Muscle layer of duodenum (tissue), 2 donors: Measurements from ENCODE around the gene EPHB2.
"Not testable (repeated sequence)": the region's sequence is repeated elsewhere in the genome, so short reads cannot be mapped to it uniquely, and the experiment has no call there.

Experiments
- H3K27ac ChIP-seq: one replicate; pipeline ENCODE4 v1.7.0; 2013; ENCODE audit warnings: mild to moderate bottlenecking, low read length
- H3K27me3 ChIP-seq: one replicate; pipeline ENCODE4 v1.7.0; 2013; ENCODE audit warnings: low read depth, mild to moderate bottlenecking, control low read depth, low read length
- H3K36me3 ChIP-seq, 2 donors: one replicate each; pipeline ENCODE4 v1.7.0; 2013; ENCODE audit warnings: low read length in 2 of 2, control low read depth in 1 of 2, mild to moderate bottlenecking in 1 of 2; ENCODE audit not compliant: insufficient read depth in 2 of 2, control insufficient read depth in 1 of 2
- H3K4me1 ChIP-seq, 2 donors: one replicate each; pipeline ENCODE4 v1.7.0; 2013; ENCODE audit warnings: low read length in 2 of 2, mild to moderate bottlenecking in 2 of 2, control low read depth in 1 of 2, moderate library complexity in 1 of 2; ENCODE audit not compliant: insufficient read depth in 2 of 2, control insufficient read depth in 1 of 2
- H3K4me3 ChIP-seq, 2 donors: one replicate each; pipeline ENCODE4 v1.7.0; 2013; ENCODE audit warnings: low read length in 2 of 2, low read depth in 1 of 2, mild to moderate bottlenecking in 1 of 2
- H3K9me3 ChIP-seq, 2 donors: one replicate each; pipeline ENCODE4 v1.7.0; 2013; ENCODE audit warnings: low read length in 2 of 2, control low read depth in 1 of 2, mild to moderate bottlenecking in 1 of 2; ENCODE audit not compliant: control insufficient read depth in 1 of 2
- donor health status: healthy.

The EPHB2 gene

DNA sequence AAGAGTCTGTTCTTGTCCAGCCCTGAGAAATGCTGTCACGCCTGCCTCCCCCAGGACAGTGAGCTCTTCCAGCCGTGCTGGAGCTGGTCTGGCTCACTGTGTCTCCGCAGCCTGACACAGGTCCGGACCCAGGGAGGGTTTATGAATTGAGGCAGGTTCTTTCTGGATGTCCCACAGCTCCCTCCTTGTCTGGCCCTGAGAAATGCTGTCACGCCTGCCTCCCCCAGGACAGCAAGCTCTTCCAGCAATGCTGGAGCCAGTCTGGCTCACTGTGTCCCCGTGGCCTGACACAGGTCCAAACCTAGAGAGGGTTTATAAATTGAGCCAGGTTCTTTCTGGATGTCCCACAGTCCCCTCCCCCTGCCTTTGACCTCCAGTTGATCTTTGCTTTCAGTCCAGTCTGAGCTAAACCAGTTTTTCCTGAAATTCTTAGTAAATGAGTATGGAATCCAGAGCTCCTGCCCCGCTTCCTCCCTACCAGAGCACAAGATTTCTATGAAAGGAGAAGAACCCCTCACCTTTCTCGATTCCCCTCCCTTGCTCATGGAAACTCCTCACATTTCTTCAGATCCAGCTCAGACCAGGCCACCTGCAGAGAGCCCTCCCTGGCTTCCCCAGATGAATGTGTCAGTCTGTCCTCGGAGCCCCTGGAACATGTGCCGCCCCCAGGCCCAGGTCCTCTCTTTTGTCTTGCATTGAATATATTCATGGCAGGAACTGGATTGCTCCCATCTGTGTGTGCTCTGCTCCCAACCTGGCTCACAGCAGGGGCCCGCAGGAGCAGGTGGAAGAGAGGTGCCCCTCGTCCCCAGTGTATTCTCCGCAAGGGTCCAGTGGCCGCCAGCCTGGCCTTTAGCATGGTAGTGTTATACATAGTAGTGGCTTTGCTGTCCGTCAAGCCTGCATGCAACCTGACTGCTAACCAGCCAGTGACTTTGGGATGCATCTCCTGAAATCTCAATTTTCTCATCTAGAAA is 116.3 kb downstream of the EPHB2 start:
- no peaks in the 10 kb centered on the region for H3K27me3 ChIP-seq
- H3K4me1 ChIP-seq: peaks cover 3 to 28% of the 10 kb centered on the region in 2 donors
- no peaks in the 10 kb centered on the region for H3K36me3 ChIP-seq
- H3K9me3 ChIP-seq: no peaks in the 10 kb centered on the region
- no peak overlapping the region for H3K27ac ChIP-seq
- H3K4me3 ChIP-seq: no peak overlapping the region

DNA sequence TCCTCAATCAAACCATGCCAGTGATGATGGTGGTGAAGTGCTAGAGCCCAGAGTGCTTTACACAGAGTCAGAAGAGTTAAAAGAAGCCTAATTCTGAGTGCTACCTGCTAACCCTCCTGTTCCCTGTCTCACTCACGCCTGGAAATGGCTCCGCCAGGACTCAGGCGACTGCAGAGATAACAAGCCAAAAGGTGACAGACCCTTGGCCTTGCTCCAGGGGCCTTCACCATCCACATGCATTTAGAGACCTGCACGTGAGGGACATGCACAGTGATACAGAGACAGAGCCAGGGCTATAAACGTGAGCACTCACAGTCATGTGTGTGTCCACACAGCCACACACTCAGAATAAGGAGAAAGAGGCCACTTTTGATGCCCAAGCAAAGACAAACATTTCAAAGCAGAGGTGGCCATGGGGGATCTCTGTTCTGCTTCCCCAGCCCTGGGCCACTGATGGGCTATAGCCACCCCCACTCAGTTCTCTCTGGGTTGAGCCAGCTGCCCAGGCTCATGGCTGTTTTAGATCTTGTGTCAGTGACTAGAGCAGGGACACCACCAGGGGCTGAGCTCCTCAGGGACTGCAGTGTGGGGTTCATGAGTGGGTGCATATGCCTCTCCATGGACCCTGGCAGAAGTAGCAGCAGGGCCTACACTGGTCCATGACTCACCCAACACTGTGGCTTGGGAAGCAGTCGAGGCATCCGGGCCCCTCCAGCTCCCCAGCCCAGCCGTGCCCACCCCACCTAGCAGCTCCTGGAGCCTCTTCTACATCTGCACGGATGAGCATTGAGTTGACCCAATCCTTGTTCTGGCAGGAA is 117.2 kb downstream of the EPHB2 start:
- Histone ChIP-seq H3K27ac (no peak overlapping the region), H3K27me3 (no peaks in the 10 kb centered on the region), H3K4me3 (no peak overlapping the region), H3K4me1 (peaks cover 3 to 28% of the 10 kb centered on the region in 2 donors), H3K36me3 (no peaks in the 10 kb centered on the region), H3K9me3 (no peaks in the 10 kb centered on the region)

- Histone ChIP-seq H3K36me3 (no peaks in the 10 kb centered on the region), H3K4me1 (peaks cover 3 to 28% of the 10 kb centered on the region in 2 donors), H3K27ac (no peak overlapping the region), H3K9me3 (no peaks in the 10 kb centered on the region), H3K27me3 (no peaks in the 10 kb centered on the region), H3K4me3 (no peak overlapping the region)
Observed at GRCh38 chr1:22828484-22829308, 118.1 kb downstream of the EPHB2 start.

- Histone ChIP-seq H3K9me3 (no peaks in the 10 kb centered on the region), H3K27me3 (no peaks in the 10 kb centered on the region), H3K36me3 (no peaks in the 10 kb centered on the region), H3K4me3 (no peak overlapping the region), H3K27ac (no peak overlapping the region), H3K4me1 (peaks cover 3 to 28% of the 10 kb centered on the region in 2 donors)
Observed at GRCh38 chr1:22829309-22829989, 118.8 kb downstream of the EPHB2 start.

DNA sequence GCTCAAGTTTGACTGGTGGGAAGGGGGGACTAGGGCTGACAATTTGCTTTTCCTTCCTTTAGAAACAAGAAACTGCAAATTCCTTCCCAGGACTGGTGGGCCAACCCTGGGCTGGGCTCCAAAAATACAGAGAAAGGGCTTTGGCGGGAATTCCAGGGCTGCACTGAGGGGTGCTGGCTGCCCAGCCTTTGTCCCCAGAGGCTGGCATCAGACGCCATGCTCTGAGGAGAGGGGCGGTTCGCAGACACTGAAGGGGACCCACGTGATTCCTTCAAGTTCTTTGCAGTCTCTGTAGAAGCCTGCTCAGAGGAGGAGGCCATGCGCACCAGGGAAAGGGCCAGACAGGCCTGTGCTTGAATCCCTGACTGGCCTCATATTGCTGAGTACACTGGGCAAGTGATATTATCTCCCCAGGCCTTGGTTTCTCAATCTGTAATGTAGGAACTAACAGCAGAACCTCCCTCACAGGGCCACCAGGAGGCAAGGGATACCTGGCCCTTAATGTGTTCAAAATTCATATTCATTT is 119.5 kb downstream of the EPHB2 start:
- no peaks in the 10 kb centered on the region for H3K36me3 ChIP-seq
- H3K4me3 ChIP-seq: no peak overlapping the region
- H3K27ac ChIP-seq: no peak overlapping the region
- H3K4me1 ChIP-seq: peaks cover 3 to 28% of the 10 kb centered on the region in 2 donors
- H3K27me3 ChIP-seq: no peaks in the 10 kb centered on the region
- H3K9me3 ChIP-seq: no peaks in the 10 kb centered on the region

DNA sequence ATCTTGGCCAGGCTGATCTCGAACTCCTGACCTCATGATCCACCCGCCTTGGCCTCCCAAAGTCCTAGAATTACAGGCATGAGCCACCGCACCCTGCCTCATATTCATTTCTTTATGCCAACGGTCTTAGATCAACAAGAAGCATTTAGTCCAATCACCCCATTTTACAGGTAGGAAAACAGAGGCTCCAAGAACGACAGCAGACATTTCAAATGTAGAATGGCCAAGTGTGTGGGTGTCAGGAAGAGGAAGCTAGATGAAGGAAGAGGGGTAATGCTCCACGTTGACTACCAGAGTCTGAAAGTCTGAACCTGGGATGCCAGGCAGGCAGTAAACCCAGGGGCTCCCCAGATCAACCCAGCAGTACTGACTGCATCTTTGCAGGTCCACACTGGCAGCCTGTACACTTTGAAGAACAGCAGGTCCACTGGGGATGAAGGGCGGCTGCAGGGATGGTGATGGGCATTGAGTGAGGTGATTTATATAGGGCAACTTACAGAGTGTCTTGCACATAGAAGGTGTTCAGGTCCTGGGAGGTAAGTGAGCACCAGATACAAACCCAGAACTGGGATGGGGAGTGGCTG is 120.2 kb downstream of the EPHB2 start:
- Histone ChIP-seq H3K27me3 (no peaks in the 10 kb centered on the region), H3K27ac (no peak overlapping the region), H3K9me3 (no peaks in the 10 kb centered on the region), H3K36me3 (no peaks in the 10 kb centered on the region), H3K4me3 (no peak overlapping the region), H3K4me1 (peaks cover 3 to 28% of the 10 kb centered on the region in 2 donors)

DNA sequence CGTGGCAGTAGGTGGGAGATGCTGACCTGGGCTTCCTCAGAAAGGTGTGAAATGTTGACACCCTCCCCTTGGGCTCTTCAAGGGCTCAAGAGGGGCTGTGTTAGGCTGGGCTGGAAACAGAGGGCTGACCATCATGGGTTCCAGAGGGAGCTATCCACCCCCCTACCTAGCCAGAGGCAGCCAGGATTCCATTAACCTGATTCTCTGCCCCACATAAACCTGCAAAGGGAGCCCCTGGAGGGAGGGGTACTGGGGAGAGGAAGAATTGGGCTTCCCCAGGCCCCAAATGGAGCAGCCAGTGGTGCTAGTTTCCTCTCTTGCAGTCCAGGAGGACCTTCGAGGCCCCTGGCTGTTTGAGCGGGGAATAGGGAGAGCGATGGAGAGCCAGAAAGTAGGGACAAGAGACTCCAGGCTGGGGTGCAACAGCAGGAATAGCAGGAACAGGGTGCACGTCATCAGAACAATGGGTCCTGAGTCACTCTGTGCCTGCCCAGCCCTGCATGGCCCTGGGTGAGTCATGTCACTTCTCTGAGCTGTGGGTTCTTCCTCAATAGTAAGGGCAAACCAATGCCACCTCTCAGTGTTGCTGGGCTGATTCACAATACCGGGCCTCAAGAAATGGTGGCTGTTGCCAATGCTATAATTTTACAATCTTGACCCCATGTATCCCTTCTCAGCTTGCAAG is 121.2 kb downstream of the EPHB2 start:
- no peaks in the 10 kb centered on the region for H3K9me3 ChIP-seq
- no peak overlapping the region for H3K4me3 ChIP-seq
- H3K27me3 ChIP-seq: no peaks in the 10 kb centered on the region
- H3K36me3 ChIP-seq: no peaks in the 10 kb centered on the region
- peaks cover 0 to 28% of the 10 kb centered on the region in 2 donors for H3K4me1 ChIP-seq
- H3K27ac ChIP-seq: no peak overlapping the region

GRCh38 chr1:22832414-22832786 is 121.8 kb downstream of the EPHB2 start:
- peaks cover 0 to 23% of the 10 kb centered on the region in 2 donors for H3K4me1 ChIP-seq

DNA sequence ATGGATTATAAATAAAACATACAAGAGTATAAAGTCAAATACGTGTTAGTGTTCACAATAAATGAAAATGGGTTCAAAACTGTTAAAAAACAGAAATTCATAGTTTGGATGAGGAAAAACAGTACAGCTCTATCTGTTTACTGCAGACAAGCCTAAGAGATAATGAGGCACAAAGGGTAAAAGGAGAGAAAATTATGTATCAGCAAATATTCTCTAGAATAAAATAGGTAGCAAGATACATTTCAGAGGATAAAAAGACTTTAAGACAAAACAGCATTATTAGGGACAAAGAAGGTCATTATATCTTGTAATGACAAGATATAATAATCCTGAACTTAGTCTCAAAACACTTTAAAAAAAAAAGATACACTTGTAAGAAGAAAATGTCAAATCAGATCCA is 123.1 kb downstream of the EPHB2 start:
- Histone ChIP-seq H3K4me3 (no peak overlapping the region), H3K4me1 (peaks cover 0 to 11% of the 10 kb centered on the region in 2 donors), H3K27me3 (no peaks in the 10 kb centered on the region), H3K27ac (no peak overlapping the region), H3K9me3 (no peaks in the 10 kb centered on the region), H3K36me3 (no peaks in the 10 kb centered on the region)

More at GRCh38 chr1:22832414-22832786, 121.8 kb downstream of the EPHB2 start:
- Histone ChIP-seq H3K27ac (no peak overlapping the region), H3K9me3 (no peaks in the 10 kb centered on the region), H3K27me3 (no peaks in the 10 kb centered on the region), H3K4me3 (no peak overlapping the region), H3K36me3 (no peaks in the 10 kb centered on the region)

DNA sequence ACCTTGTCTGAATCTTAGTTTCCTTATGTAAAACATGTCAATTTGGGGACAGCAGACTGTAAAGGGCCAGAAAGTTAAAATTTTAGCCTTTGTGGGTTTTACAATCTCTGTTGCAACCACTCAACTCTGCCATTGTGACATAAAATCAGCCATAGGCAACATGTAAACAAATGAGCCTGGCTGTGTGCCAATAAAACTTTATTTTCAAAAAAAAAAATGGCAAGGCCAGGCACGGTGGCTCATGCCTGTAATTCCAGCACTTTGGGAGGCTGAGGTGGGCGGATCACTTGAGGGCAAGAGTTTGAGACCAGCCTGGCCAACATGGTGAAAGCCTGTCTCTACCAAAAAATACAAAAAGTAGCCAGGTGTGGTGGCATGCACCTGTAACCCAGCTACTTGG is 123.8 kb downstream of the EPHB2 start:
- not testable (repeated sequence) for H3K9me3 ChIP-seq

More for the DNA sequence above, 123.8 kb downstream of the EPHB2 start:
- not testable (repeated sequence) for H3K4me1 ChIP-seq, H3K36me3 ChIP-seq, H3K27me3 ChIP-seq, H3K4me3 ChIP-seq, H3K27ac ChIP-seq
